Esophagus muscularis mucosa (tissue), 4 donors: ENCODE measurements around the gene MLLT3. TPM values are rescaled to one million over a fixed set of nuclear protein-coding genes. Genes with fewer than 3 reads are reported as not detected.

Experiments used
- DNase-seq: peaks from one replicate; pipeline ENCODE4 v3.0.0-alpha.2; 2017; ENCODE audit errors: extremely low spot score
- H3K27ac ChIP-seq, 4 donors: fragments of 200-600 bp; sonication (generic); replicated peaks in 1 of 4; 1 replicate in 3 of 4; 2 replicates in 1 of 4; pipeline ENCODE4 v1.5.1; 2016 to 2019; ENCODE audit warnings: mild to moderate bottlenecking in 1 of 4
- H3K27me3 ChIP-seq, 4 donors: fragments of 200-600 bp; sonication (generic); one replicate each; pipeline versions ENCODE4 v1.5.1 to v1.6.0; 2016 to 2019
- H3K36me3 ChIP-seq, 4 donors: fragments of 200-600 bp; sonication (generic); one replicate each; pipeline ENCODE4 v1.5.1; 2016 to 2019
- H3K4me1 ChIP-seq, 4 donors: fragments of 200-600 bp; sonication (generic); one replicate each; pipeline ENCODE4 v1.5.1; 2016 to 2019
- H3K4me3 ChIP-seq, 4 donors: fragments of 200-600 bp; sonication (generic); 1 replicate in 2 of 4; 2 replicates in 2 of 4; pipeline ENCODE4 v1.5.1; 2016 to 2019; ENCODE audit warnings: mild to moderate bottlenecking in 4 of 4, moderate library complexity in 1 of 4
- H3K9me3 ChIP-seq, 4 donors: fragments of 200-600 bp; sonication (generic); 1 replicate in 3 of 4; 2 replicates in 1 of 4; pipeline ENCODE4 v1.5.1; 2016 to 2019
- CTCF ChIP-seq, 3 experiments: fragments of 200-600 bp in 2 of 3; fragments of 450-650 bp in 1 of 3; sonication (generic) in 2 of 3; IDR thresholded peaks; one replicate each; pipeline ENCODE4 v1.5.1; 2017 to 2019; ENCODE audit warnings: antibody characterized with exemption in 3 of 3, mild to moderate bottlenecking in 2 of 3, moderate library complexity in 1 of 3
- EP300 ChIP-seq: sonication (generic); formaldehyde crosslinking; IDR thresholded peaks from one replicate; pipeline ENCODE4 v1.6.1; 2017; ENCODE audit warnings: antibody characterized with exemption
- POLR2A ChIP-seq: fragments of 450-650 bp; IDR thresholded peaks from one replicate; pipeline ENCODE4 v1.6.1; 2017; ENCODE audit warnings: antibody characterized with exemption, moderate library complexity, mild to moderate bottlenecking, low read depth
- POLR2AphosphoS5 ChIP-seq, 2 donors: sonication (generic); formaldehyde crosslinking; IDR thresholded peaks; one replicate each; pipeline ENCODE4 v1.6.1; 2017; ENCODE audit warnings: antibody characterized with exemption in 2 of 2
- WGBS: methylation state at CpG from one replicate; pipeline ENCODE4 v1.1.5; 2018; 5-methylcytosine and 5-hydroxymethylcytosine counted together
- intact Hi-C: fragments of 100-400 bp; cut with DNase I; formaldehyde crosslinking; loops from one replicate; pipeline ENCODE4 v1.15.1; 2023
- total RNA-seq, 4 donors: library from RNA; depleted of rRNA; stranded (reverse); fragments of >200 nt; gene quantifications; one replicate each; pipeline versions ENCODE4 v1.1.0 to v1.2.1, GENCODE V29; 2016

The MLLT3 gene
- total RNA-seq, 4 donors from 2014 or later, result 14.1 to 30.7 (median 18.0) TPM

GRCh38 chr9:20396509-20396908 is 225.8 kb downstream of the MLLT3 start:
- Histone ChIP-seq H3K9me3 (no peaks in the 10 kb centered on the region), H3K27ac (no peak overlapping the region), H3K36me3 (no peaks in the 10 kb centered on the region), H3K4me3 (no peak overlapping the region), H3K4me1 (peaks cover 0 to 15% (median 12%) of the 10 kb centered on the region in 4 donors), H3K27me3 (no peaks in the 10 kb centered on the region)
- 95% methylated on average over 2 of the region's 2 CpGs for WGBS
- no peak for DNase-seq
- intact Hi-C loops, result no loop called here
- no peak for TF ChIP-seq POLR2AphosphoS5 (IDR thresholded peaks at IDR 0.05)
- no peak for TF ChIP-seq EP300
- TF ChIP-seq CTCF (IDR thresholded peaks at IDR 0.05), result no peak
- no peak for TF ChIP-seq POLR2A

GRCh38 chr9:20395651-20396050 is 226.6 kb downstream of the MLLT3 start:
- peaks cover 0 to 15% (median 12%) of the 10 kb centered on the region in 4 donors for H3K4me1 ChIP-seq
- DNase-seq, result no peak
- no peak overlapping the region for H3K4me3 ChIP-seq
- no peak overlapping the region for H3K27ac ChIP-seq
- H3K9me3 ChIP-seq, result no peaks in the 10 kb centered on the region
- intact Hi-C loops, result no loop called here
- 50% methylated on average over 2 of the region's 2 CpGs for WGBS
- TF ChIP-seq CTCF (IDR thresholded peaks at IDR 0.05) (no peak), EP300 (no peak), POLR2A (no peak), POLR2AphosphoS5 (IDR thresholded peaks at IDR 0.05) (no peak)
- H3K27me3 ChIP-seq, result no peaks in the 10 kb centered on the region
- H3K36me3 ChIP-seq, result no peaks in the 10 kb centered on the region

GRCh38 chr9:20394969-20395368 is 227.3 kb downstream of the MLLT3 start:
- DNase-seq, result no peak
- TF ChIP-seq POLR2A (no peak), CTCF (IDR thresholded peaks at IDR 0.05) (no peak), EP300 (no peak), POLR2AphosphoS5 (IDR thresholded peaks at IDR 0.05) (no peak)
- Histone ChIP-seq H3K27ac (no peak overlapping the region), H3K36me3 (no peaks in the 10 kb centered on the region), H3K9me3 (no peaks in the 10 kb centered on the region), H3K27me3 (no peaks in the 10 kb centered on the region), H3K4me1 (peaks cover 0 to 15% (median 12%) of the 10 kb centered on the region in 4 donors), H3K4me3 (no peak overlapping the region)
- intact Hi-C loops, result no loop called here
- 67% methylated on average over 5 of the region's 5 CpGs for WGBS

GRCh38 chr9:20391208-20391607 is 231.1 kb downstream of the MLLT3 start:
- Histone ChIP-seq H3K27me3 (no peaks in the 10 kb centered on the region), H3K4me3 (no peak overlapping the region), H3K9me3 (no peaks in the 10 kb centered on the region), H3K27ac (no peak overlapping the region), H3K4me1 (peaks cover 0 to 15% (median 12%) of the 10 kb centered on the region in 4 donors), H3K36me3 (no peaks in the 10 kb centered on the region)
- intact Hi-C loops, result no loop called here
- WGBS, result 100% methylated on average over 1 of the region's 1 CpG
- no peak for DNase-seq
- TF ChIP-seq POLR2A, result no peak
- no peak for TF ChIP-seq EP300
- no peak for TF ChIP-seq POLR2AphosphoS5 (IDR thresholded peaks at IDR 0.05)
- no peak for TF ChIP-seq CTCF (IDR thresholded peaks at IDR 0.05)

GRCh38 chr9:20390400-20390799 is 231.9 kb downstream of the MLLT3 start:
- no peak for DNase-seq
- H3K4me3 ChIP-seq, result no peak overlapping the region
- no peaks in the 10 kb centered on the region for H3K9me3 ChIP-seq
- TF ChIP-seq CTCF (IDR thresholded peaks at IDR 0.05) (no peak), EP300 (no peak), POLR2AphosphoS5 (IDR thresholded peaks at IDR 0.05) (no peak), POLR2A (no peak)
- intact Hi-C loops, result no loop called here
- H3K27me3 ChIP-seq, result no peaks in the 10 kb centered on the region
- no peaks in the 10 kb centered on the region for H3K36me3 ChIP-seq
- peaks cover 0 to 9% (median 6%) of the 10 kb centered on the region in 4 donors for H3K4me1 ChIP-seq
- H3K27ac ChIP-seq, result no peak overlapping the region
